ENCODE data around the gene RREB1. TPM values are rescaled to one million over a fixed set of nuclear protein-coding genes. Genes with fewer than 3 reads are reported as not detected.

The RREB1 gene
- polyA plus RNA-seq, 1 donor (not counting 4 experiments of a cell fraction or from before 2014, with no cell fraction given), result 6.1 TPM

DNA sequence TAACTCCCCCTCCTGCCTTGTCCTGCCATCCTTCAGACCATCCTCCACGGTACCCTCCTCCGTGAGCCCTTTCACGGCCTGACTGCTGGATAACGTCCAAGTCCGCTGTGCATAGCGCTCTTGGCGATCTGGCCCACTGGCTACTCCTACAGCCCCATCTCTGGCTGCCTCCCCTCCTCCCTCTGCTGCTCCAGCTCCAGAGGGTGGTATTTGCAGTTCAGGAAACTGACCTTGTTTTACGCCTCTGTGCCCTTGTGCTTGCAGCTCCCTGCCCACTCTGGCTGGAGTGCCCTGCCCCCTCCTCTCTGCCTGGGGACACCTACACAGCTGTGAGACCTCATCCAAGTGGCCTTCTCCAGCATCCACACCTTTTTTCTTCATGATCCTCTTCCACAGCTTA, 6.5 kb upstream of the RREB1 start:
- no peaks in the 10 kb centered on the region for H3K79me2 ChIP-seq (ENCODE audit: control insufficient read depth, insufficient read depth, low read length)
- no peaks in the 10 kb centered on the region for H3K9me1 ChIP-seq (ENCODE audit: control insufficient read depth, extremely low read depth, insufficient read depth, low read length)
- FAIRE-seq (no peak), DNase-seq (ENCODE audit: low read depth, low spot score) (no peak)
- no peak overlapping the region for H3K27ac ChIP-seq (ENCODE audit: control insufficient read depth, insufficient read depth, low read length)
- H4K20me1 ChIP-seq (ENCODE audit: control insufficient read depth, extremely low read depth, insufficient read depth, low read length), result no peaks in the 10 kb centered on the region
- H3K27me3 ChIP-seq (ENCODE audit: control insufficient read depth, extremely low read depth, insufficient read depth, low read length), result no peaks in the 10 kb centered on the region
- H2AFZ ChIP-seq (ENCODE audit: control insufficient read depth, low read length), result no peak overlapping the region
- no peak overlapping the region for H3K4me2 ChIP-seq (ENCODE audit: control insufficient read depth, extremely low read depth, insufficient read depth, low read depth, low read length)
- no peak overlapping the region for H3K4me3 ChIP-seq (ENCODE audit: control insufficient read depth in 2 of 3, extremely low read depth in 1 of 3, insufficient read depth in 2 of 3, low read depth in 1 of 3, low read length in 3 of 3)
- H3K9ac ChIP-seq (ENCODE audit: control insufficient read depth, extremely low read depth, insufficient read depth, low read length), result no peak overlapping the region
- H3K4me1 ChIP-seq (ENCODE audit: control insufficient read depth, extremely low read depth, insufficient read depth, low read length), result no peaks in the 10 kb centered on the region
- dilution Hi-C loops (cut with MboI; ENCODE audit: extremely low pct_ligation_motif_present, low sequenced_read_pairs), result no loop called here
- TF ChIP-seq, protein P1, sequence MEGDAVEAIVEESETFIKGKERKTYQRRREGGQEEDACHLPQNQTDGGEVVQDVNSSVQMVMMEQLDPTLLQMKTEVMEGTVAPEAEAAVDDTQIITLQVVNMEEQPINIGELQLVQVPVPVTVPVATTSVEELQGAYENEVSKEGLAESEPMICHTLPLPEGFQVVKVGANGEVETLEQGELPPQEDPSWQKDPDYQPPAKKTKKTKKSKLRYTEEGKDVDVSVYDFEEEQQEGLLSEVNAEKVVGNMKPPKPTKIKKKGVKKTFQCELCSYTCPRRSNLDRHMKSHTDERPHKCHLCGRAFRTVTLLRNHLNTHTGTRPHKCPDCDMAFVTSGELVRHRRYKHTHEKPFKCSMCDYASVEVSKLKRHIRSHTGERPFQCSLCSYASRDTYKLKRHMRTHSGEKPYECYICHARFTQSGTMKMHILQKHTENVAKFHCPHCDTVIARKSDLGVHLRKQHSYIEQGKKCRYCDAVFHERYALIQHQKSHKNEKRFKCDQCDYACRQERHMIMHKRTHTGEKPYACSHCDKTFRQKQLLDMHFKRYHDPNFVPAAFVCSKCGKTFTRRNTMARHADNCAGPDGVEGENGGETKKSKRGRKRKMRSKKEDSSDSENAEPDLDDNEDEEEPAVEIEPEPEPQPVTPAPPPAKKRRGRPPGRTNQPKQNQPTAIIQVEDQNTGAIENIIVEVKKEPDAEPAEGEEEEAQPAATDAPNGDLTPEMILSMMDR (optimal IDR thresholded peaks at IDR 0.05 in 1 of 3, IDR thresholded peaks at IDR 0.05 in 1 of 3, conservative IDR thresholded peaks at IDR 0.05 in 1 of 3; ENCODE audit: extremely low read depth in 1 of 3, insufficient read depth in 2 of 3, low read length in 3 of 3), result no peak
- TF ChIP-seq EZH2 (IDR thresholded peaks at IDR 0.05; ENCODE audit: low read length), result no peak
- no peaks in the 10 kb centered on the region for H3K9me3 ChIP-seq (ENCODE audit: control insufficient read depth, low read depth, low read length)
- H3K36me3 ChIP-seq (ENCODE audit: control insufficient read depth in 2 of 2, extremely low read depth in 1 of 2, insufficient read depth in 2 of 2, low read length in 2 of 2), result no peaks in the 10 kb centered on the region

DNA sequence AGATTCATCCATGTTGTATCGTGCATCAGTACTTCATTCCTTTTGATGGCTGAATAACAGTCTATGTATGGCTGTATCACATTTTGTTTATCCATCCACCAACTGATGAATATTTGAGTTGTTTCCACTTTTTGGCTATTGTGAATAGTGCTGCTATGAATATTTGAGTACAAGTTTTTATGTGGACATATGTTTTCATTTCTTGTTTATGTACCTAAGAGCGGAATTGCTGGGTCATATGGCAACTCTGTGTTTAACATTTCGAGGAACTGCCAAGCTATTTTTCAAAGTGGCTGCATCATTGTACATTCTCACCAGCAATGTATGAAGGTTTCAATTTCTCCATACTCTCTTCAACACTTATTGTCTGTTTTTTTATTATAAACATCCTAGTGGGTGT, 3.0 kb upstream of the RREB1 start:
- Histone ChIP-seq H3K9ac (ENCODE audit: control insufficient read depth, extremely low read depth, insufficient read depth, low read length) (no peak overlapping the region), H2AFZ (ENCODE audit: control insufficient read depth, low read length) (no peak overlapping the region), H3K4me2 (ENCODE audit: control insufficient read depth, extremely low read depth, insufficient read depth, low read depth, low read length) (no peak overlapping the region), H3K27ac (ENCODE audit: control insufficient read depth, insufficient read depth, low read length) (no peak overlapping the region), H3K27me3 (ENCODE audit: control insufficient read depth, extremely low read depth, insufficient read depth, low read length) (no peaks in the 10 kb centered on the region), H3K79me2 (ENCODE audit: control insufficient read depth, insufficient read depth, low read length) (peaks cover 20% of the 10 kb centered on the region), H3K9me3 (ENCODE audit: control insufficient read depth, low read depth, low read length) (no peaks in the 10 kb centered on the region), H3K36me3 (ENCODE audit: control insufficient read depth in 2 of 2, extremely low read depth in 1 of 2, insufficient read depth in 2 of 2, low read length in 2 of 2) (no peaks in the 10 kb centered on the region), H4K20me1 (ENCODE audit: control insufficient read depth, extremely low read depth, insufficient read depth, low read length) (no peaks in the 10 kb centered on the region), H3K9me1 (ENCODE audit: control insufficient read depth, extremely low read depth, insufficient read depth, low read length) (no peaks in the 10 kb centered on the region), H3K4me1 (ENCODE audit: control insufficient read depth, extremely low read depth, insufficient read depth, low read length) (no peaks in the 10 kb centered on the region), H3K4me3 (ENCODE audit: control insufficient read depth in 2 of 3, extremely low read depth in 1 of 3, insufficient read depth in 2 of 3, low read depth in 1 of 3, low read length in 3 of 3) (no peak overlapping the region)
- DNase-seq (ENCODE audit: low read depth, low spot score) (no peak), FAIRE-seq (no peak)
- TF ChIP-seq, protein P1 (optimal IDR thresholded peaks at IDR 0.05 in 1 of 3, IDR thresholded peaks at IDR 0.05 in 1 of 3, conservative IDR thresholded peaks at IDR 0.05 in 1 of 3; ENCODE audit: extremely low read depth in 1 of 3, insufficient read depth in 2 of 3, low read length in 3 of 3), result no peak
- no peak for TF ChIP-seq EZH2 (IDR thresholded peaks at IDR 0.05; ENCODE audit: low read length)
- dilution Hi-C loops (cut with MboI; ENCODE audit: extremely low pct_ligation_motif_present, low sequenced_read_pairs), result no loop called here

Data from keratinocyte (primary cell).